ENCODE results near the gene HBEGF.

HBEGF gene

DNA sequence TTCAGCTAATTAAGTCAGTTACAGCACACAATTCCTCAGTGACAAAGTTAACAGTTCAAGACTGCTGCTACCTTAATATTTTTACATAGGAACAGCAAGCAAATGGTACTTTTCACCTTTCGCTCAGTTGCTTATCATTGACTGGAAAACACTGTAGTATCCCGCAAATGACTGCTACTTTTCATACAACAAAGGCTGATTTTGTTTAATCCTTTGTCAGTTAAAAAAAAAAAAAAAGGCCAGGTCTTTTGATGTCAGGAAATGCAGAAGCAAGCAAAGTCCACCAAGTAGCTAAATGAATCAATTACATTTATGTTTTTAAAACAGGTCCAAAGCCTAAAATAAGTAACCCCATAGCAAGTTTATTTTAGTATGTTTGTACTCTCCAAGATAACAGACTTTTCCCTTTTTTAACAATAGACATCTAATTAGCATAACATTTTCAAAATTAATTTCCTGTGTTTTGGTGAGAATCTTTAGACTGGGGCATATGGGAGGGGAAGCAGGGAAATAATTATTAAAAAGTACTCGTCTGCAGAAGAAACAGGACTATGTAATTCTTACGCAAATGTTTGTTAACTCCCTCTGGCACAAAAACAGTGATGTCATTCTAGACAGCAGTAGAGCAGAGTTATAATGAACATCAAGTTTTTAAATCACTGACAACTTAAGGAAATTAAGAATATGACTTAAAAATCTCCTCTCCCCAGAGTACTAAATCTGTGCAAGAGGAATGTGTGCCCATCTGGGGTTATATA lies 53.1 kb downstream of the HBEGF start:
- intact Hi-C loops (cut with DNase I) = no loop called here

DNA sequence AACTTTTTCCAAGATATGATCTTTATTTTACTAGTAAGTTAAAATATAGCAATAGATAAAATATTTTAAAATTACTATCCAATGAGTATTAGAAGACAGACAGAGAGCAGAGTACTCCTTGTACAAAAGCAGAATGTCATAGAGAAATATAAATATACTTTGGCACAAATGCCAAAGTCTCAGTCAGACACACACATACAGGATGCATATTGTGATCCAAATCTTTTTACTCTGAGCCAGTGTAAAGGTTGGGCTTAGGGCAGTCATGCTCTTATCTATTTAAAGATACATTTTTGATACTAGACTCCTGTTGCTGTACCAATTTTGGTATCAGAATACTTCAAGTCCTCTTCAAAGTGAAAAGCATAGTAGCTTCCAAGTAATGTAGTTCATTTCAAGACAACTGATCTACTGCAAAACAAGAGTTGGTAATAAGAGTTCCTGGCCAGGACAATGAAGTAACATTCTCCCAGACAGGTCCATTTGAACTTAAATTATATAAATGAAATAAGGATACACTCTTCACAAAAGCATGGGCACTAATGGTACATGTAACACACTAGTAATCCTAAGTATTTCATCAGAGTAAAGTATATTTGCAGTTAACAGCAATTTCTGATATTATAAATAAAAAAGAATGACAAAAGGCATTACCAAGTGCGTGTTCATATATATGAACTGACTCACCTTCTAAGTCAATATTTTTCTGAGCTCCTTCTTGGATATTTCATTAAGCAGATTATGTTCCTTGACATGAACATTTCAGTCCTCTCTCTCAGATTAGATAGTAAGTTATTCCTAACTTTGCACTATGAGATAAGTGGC lies 54.0 kb downstream of the HBEGF start:
- no peak for DNase-seq
- intact Hi-C loops (cut with DNase I) = no loop called here

More for the DNA sequence above, 53.1 kb downstream of the HBEGF start:
- DNase-seq = no peak

DNA sequence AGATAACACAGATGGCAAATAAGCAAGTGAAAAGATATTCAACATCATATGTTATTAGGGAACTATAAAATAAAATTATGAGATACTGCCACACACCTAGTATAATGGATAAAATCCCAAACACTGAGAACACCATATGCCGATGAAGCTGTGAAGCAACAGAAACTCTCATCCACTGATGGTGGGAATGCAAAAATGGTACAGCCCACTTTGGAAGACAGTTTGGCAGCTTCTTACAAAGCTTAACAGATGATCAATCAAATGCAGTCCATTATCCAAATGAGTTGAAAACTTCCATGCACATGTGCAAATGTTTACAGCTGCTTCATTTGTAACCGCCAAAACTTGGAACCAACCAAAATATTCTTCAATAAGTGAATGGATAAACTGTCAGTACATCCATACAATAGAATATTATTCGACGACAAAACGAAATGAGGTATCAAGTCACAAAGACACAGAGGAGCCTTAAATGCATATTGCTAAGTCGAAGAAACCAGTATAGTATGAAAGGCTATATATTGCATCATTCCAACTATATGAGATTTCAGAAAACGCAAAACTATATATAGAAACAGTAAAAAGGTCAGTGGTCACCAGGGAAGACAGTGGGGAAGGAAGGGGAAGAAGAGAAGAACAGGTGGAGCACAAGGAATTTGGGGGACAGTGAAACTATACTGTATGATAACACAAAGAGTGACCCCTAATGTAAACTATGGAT lies 58.4 kb downstream of the HBEGF start:
- intact Hi-C loops (cut with DNase I) = no loop called here

GRCh38 chr5:140286424-140286823 lies 60.0 kb downstream of the HBEGF start:
- intact Hi-C loops (cut with DNase I) = no loop called here
- no peak for DNase-seq

More for the DNA sequence above, 58.4 kb downstream of the HBEGF start:
- DNase-seq = no peak

DNA sequence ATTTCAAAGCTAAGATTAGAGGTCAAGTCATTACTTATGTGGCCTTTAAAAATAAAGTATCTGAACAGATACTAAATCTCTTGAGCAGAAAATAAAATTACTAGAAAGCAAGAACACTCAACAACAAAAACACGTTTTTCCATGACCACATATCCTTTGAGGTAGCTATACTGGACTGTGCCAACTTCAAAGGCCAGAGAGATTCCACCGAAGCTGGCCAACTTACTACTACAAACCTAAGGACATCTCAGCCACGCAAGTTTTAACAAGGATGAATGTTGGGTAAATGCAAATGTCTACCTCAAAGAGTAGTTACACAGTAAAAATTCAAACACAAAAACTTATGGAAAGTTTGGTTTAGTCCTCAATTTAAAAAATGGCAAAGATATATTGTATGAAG lies 62.4 kb downstream of the HBEGF start:
- intact Hi-C loops (cut with DNase I) = no loop called here

More for the DNA sequence above, 62.4 kb downstream of the HBEGF start:
- no peak for DNase-seq

Data from head of caudate nucleus (tissue), 42 donors.